Central memory CD8-positive, alpha-beta T cell (primary cell): ENCODE results near the gene RXFP4.
A peak's percentile ranks its signal among the peaks of the same experiment; 100 is the strongest.

ENCODE experiments used
- ATAC-seq: fragments of 150-1000 bp; cut with Tn5 transposase; replicated peaks from 2 replicates; pipeline ENCODE4 v1.10.0; 2022; ENCODE audit warnings: mild to moderate bottlenecking, moderate FRiP score, moderate number of reproducible peaks; ENCODE audit not compliant: poor library complexity, severe bottlenecking; ENCODE audit errors: extremely low read depth
- DNase-seq, 2 donors: peaks; one replicate each; pipeline ENCODE4 v3.0.0; 2021; ENCODE audit warnings: low spot score in 2 of 2
- H3K27ac Mint-ChIP-seq: one replicate; pipeline ENCODE4 v1.8.0; 2022; ENCODE audit warnings: low read depth, mild to moderate bottlenecking, moderate library complexity, mixed read lengths
- H3K27me3 Mint-ChIP-seq: one replicate; pipeline ENCODE4 v1.8.0; 2022; ENCODE audit warnings: mixed read lengths
- H3K36me3 Mint-ChIP-seq: one replicate; pipeline ENCODE4 v1.8.0; 2022; ENCODE audit warnings: mild to moderate bottlenecking, moderate library complexity, mixed read lengths; ENCODE audit not compliant: insufficient read depth
- H3K4me1 Mint-ChIP-seq: one replicate; pipeline ENCODE4 v1.8.0; 2022; ENCODE audit warnings: mixed read lengths
- H3K4me3 Mint-ChIP-seq: one replicate; pipeline ENCODE4 v1.8.0; 2022; ENCODE audit warnings: mild to moderate bottlenecking, moderate library complexity, mixed read lengths
- H3K9me3 Mint-ChIP-seq: one replicate; pipeline ENCODE4 v1.8.0; 2022; ENCODE audit warnings: mixed read lengths

RXFP4 gene

DNA sequence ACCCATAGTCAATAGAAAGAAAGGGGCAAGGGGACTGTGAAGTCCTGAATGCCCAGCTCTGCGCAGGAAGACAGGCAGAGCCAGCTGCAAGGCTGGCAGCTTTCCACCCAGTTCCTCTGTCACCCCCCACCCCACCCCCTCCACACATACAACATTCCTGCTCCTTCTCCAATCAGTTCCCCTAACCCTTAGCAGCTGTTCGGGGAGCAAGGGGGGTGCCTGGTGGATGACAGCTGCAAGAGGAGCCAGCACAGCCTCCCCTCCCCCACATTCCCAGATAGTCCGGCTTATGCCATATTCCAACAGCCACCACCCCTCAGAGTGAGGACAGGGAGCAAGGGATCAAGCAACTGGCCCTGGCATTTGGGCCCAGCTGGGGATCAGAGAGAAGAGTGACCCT is 27.2 kb downstream of the RXFP4 start:
- H3K36me3 Mint-ChIP-seq: peaks cover 51% of the 10 kb centered on the region
- DNase-seq (no peak), ATAC-seq (no peak)
- H3K27ac Mint-ChIP-seq: peak overlapping the region; percentile 86
- H3K9me3 Mint-ChIP-seq: no peaks in the 10 kb centered on the region
- peaks cover 81% of the 10 kb centered on the region for H3K4me1 Mint-ChIP-seq
- H3K4me3 Mint-ChIP-seq: peak overlapping the region; percentile 54
- no peaks in the 10 kb centered on the region for H3K27me3 Mint-ChIP-seq

DNA sequence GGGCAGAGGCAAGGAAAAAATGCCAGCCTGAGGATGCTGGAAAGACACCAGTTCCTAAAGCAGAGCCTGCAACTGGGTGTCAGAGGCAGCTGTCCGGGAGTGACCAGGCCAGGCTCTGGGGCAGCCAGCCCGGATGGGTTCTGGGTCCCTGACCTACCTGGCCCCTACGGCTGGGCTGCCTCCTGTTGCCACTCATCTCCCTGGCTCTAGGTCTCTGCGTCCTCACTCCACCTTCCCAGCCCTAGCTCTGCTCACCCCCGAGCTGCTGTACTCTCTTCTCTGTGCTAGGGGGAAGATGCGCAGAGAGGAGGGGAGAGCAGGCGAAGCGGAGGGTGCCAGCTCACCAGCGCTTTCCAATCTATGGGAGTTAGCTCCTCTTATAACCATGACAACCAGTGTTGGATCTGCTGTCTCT is 27.9 kb downstream of the RXFP4 start:
- DNase-seq: no peak
- peak overlapping the region; percentile 54 for H3K4me3 Mint-ChIP-seq
- H3K4me1 Mint-ChIP-seq: peaks cover 86% of the 10 kb centered on the region
- H3K27ac Mint-ChIP-seq: peak overlapping the region; percentile 91
- H3K36me3 Mint-ChIP-seq: peaks cover 45% of the 10 kb centered on the region
- no peak for ATAC-seq
- H3K9me3 Mint-ChIP-seq: no peaks in the 10 kb centered on the region
- H3K27me3 Mint-ChIP-seq: no peaks in the 10 kb centered on the region

GRCh38 chr1:155970531-155971167 is 29.2 kb downstream of the RXFP4 start:
- no peak for DNase-seq
- Mint-ChIP-seq H3K36me3 (peaks cover 37% of the 10 kb centered on the region), H3K4me3 (peak overlapping the region; percentile 54), H3K9me3 (no peaks in the 10 kb centered on the region), H3K27me3 (no peaks in the 10 kb centered on the region), H3K4me1 (peaks cover 94% of the 10 kb centered on the region), H3K27ac (peak overlapping the region; percentile 91)
- ATAC-seq: no peak

DNA sequence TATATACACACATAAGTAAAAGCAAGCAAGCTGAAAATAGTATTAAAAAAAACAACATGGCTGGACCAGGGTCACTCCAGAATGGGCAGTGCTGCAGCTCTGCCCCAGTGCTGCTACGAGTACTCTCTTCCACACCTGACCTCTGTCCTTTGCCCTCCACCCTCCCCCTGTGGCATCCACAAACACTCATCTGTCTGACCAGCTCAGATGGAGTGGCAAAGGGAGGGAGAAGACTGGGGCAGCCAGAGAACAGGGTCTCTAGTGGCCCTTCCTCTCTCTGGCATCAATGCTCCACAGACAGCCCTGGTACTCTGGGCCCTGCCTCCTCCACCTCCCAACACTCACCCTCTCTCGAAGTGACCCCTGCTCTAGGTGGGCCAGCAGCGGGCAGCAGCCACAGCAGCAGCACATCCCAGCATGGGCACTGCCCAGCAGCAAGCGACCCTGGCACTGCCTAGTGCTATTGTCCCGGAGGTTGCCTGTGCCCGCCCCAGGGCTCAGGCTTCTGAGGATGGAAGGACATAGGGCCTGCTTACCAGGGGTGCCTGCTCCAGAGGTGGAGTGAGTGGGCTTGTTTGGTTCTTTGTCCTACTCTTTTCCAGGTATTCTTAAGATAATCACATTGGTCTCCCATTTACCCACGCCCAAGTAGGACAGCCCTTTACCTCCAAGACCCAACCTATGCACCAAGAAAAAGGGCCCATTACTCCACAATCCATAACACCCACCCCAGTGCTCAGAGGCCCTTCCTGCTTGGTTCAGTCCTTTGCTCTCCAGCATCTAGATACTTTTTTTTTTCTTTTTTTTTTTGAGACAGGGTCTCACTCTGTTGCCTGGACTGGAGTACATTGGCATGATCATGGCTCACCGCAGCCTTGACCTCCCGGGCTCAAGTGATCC is 30.7 kb downstream of the RXFP4 start:
- Mint-ChIP-seq H3K9me3 (no peaks in the 10 kb centered on the region), H3K36me3 (peaks cover 32% of the 10 kb centered on the region), H3K27me3 (no peaks in the 10 kb centered on the region), H3K27ac (peak overlapping the region; percentile 91), H3K4me3 (peak overlapping the region; percentile 90), H3K4me1 (peaks cover 97% of the 10 kb centered on the region)
- ATAC-seq (no peak), DNase-seq (no peak)

DNA sequence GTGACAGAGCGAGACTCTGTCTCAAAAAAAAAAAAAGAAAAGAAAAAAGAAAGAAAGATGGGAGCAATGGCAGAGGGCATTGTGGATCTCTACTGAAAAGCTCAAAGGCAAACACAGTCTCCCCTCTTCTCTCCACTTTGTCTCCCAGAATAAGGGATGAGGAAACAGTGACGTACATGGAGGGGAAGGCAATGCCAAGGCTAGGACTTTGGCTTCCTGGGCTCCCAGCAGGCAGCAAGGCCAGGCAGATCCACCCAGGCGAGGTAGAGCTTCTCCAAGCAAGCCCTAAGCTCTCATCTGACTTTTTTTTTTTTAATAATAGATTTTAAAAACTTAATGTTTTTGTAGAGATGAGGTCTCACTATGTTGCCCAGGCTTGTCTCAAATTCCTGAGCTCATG is 32.3 kb downstream of the RXFP4 start:
- H3K9me3 Mint-ChIP-seq: no peaks in the 10 kb centered on the region

DNA sequence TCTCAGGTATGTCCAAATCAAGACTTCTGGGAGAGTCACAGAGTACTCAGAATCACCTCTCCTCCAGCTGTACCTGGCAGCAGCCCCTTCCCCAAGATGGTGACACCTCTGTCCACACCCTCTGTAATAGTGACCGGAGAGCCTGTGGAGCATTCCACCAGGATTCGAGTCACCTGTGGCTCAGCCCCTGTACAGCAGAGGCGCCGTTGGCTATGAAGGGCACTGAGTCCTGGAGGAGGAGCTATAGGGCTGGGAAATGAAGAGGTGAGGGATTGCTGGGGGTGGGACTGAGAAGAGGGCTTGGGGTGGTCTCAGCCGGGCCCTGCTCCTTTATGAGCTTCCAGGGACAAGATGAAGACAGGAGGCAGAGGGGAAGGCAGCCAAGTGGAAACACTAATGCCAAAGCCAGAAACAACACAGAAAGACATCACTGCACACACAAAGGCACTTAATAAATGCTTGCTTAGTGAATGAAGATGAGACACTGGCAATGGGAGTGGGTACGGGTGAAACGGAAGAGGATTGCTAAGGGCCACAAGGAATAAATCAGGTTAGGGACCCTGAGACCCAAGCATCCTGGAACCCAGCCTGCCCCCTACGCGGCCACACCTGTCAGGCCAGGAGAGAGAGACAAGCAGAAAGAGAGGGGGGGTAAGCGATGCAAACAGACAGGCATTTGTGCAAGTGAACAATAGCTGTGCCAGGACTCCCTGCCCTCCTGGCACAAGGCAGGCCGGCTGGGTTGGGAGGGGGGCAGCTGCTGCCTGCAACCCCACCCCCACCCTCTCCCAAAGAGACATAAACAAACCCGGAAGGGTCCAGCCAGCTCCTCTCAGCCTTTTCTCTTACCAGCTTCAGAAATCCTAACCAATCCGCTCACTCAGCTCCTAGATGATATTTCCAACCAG is 33.0 kb downstream of the RXFP4 start:
- H3K36me3 Mint-ChIP-seq: peaks cover 25% of the 10 kb centered on the region
- H3K27ac Mint-ChIP-seq: peak overlapping the region; percentile 90
- no peak for ATAC-seq

More for the DNA sequence above, 32.3 kb downstream of the RXFP4 start:
- Mint-ChIP-seq H3K4me1 (peaks cover 87% of the 10 kb centered on the region), H3K27ac (peak overlapping the region; percentile 91), H3K4me3 (peak overlapping the region; percentile 90), H3K27me3 (no peaks in the 10 kb centered on the region), H3K36me3 (peaks cover 29% of the 10 kb centered on the region)
- DNase-seq: no peak
- no peak for ATAC-seq

GRCh38 chr1:155975375-155976061 is 34.1 kb downstream of the RXFP4 start:
- ATAC-seq: no peak
- peak overlapping the region; percentile 90 for H3K4me3 Mint-ChIP-seq
- no peaks in the 10 kb centered on the region for H3K27me3 Mint-ChIP-seq
- DNase-seq: no peak
- peak overlapping the region; percentile 90 for H3K27ac Mint-ChIP-seq
- H3K36me3 Mint-ChIP-seq: peaks cover 17% of the 10 kb centered on the region
- no peaks in the 10 kb centered on the region for H3K9me3 Mint-ChIP-seq
- peaks cover 86% of the 10 kb centered on the region for H3K4me1 Mint-ChIP-seq

More for the DNA sequence above, 33.0 kb downstream of the RXFP4 start:
- DNase-seq: no peak
- Mint-ChIP-seq H3K27me3 (no peaks in the 10 kb centered on the region), H3K4me3 (peak overlapping the region; percentile 90), H3K9me3 (no peaks in the 10 kb centered on the region), H3K4me1 (peaks cover 86% of the 10 kb centered on the region)

DNA sequence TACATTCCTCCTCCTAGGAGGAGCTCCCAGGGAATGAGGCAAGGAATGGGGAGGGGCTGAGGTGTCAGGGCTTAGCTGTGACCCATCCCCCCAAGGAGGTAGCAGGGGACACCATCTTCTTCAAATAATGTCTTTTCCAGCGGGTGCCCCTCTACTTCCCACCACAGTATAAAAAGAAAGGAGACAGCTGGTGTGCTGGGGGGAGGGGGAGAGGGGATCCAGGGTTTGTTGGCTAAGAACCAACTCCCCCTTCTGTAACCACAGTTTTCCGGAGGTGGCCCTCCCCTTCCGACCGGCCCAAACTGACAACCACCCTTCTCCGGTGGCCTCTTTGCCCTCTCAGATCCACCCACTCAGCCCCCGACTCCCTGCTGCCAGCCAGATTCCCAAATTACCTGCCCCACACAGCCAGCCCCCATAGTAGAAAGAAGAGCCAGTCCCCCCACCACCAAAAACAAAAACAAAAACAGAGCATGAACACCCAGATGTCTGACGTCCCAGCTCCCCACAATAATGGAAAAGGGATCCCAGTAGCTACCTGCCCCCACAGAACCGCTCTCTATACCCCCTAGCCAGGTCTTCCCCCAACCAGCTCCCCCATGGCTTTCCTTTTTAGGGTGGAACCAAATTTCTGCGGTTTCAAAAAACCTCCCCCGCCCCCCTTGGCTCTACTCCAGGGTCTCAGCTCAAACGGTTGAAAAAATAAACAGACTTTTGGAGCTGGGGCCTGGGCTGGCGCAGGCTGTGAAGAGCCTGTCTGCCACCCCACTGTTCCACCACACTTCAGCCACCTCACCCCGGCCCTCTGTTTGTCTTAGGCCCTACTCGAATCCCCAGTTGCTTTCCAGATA is 34.8 kb downstream of the RXFP4 start:
- Mint-ChIP-seq H3K36me3 (peaks cover 15% of the 10 kb centered on the region), H3K27me3 (no peaks in the 10 kb centered on the region), H3K9me3 (no peaks in the 10 kb centered on the region), H3K4me1 (peaks cover 86% of the 10 kb centered on the region), H3K27ac (peak overlapping the region; percentile 90), H3K4me3 (peak overlapping the region; percentile 90)
- DNase-seq (peak; percentile 44 to 55), ATAC-seq (peak; percentile 29)

- H3K27me3 Mint-ChIP-seq: no peaks in the 10 kb centered on the region
- DNase-seq (no peak), ATAC-seq (no peak)
Measured at GRCh38 chr1:155976913-155977689, 35.7 kb downstream of the RXFP4 start.

GRCh38 chr1:155977690-155978324 is 36.4 kb downstream of the RXFP4 start:
- Mint-ChIP-seq H3K4me3 (peak overlapping the region; percentile 90), H3K27me3 (no peaks in the 10 kb centered on the region), H3K4me1 (peaks cover 85% of the 10 kb centered on the region), H3K36me3 (peaks cover 14% of the 10 kb centered on the region), H3K27ac (peak overlapping the region; percentile 90), H3K9me3 (no peaks in the 10 kb centered on the region)
- ATAC-seq (peak; percentile 22), DNase-seq (no peak)

More at GRCh38 chr1:155976913-155977689, 35.7 kb downstream of the RXFP4 start:
- peaks cover 15% of the 10 kb centered on the region for H3K36me3 Mint-ChIP-seq
- H3K9me3 Mint-ChIP-seq: no peaks in the 10 kb centered on the region
- peak overlapping the region; percentile 90 for H3K4me3 Mint-ChIP-seq
- H3K27ac Mint-ChIP-seq: peak overlapping the region; percentile 90
- H3K4me1 Mint-ChIP-seq: peaks cover 86% of the 10 kb centered on the region
